Measurements from ENCODE around the gene POP4. TPM values are rescaled to one million over a fixed set of nuclear protein-coding genes. Genes with fewer than 3 reads are reported as not detected.

The POP4 gene
- total and polyA plus RNA-seq, 4 donors, result 46.6 to 82.5 (median 62.2) TPM

GRCh38 chr19:29636553-29637360 is 30.7 kb downstream of the POP4 start:
- WGBS, 2 donors, result 65 to 77% methylated on average over 12 of the region's 12 CpGs
- Histone ChIP-seq H3K9me3 (ENCODE audit: control insufficient read depth in 4 of 4, insufficient read depth in 3 of 4, low read length in 3 of 4) (no peaks in the 10 kb centered on the region), H3K27me3 (ENCODE audit: control insufficient read depth in 3 of 3, insufficient read depth in 3 of 3, low read length in 2 of 3) (peaks cover 0 to 3% (median 0%) of the 10 kb centered on the region in 3 donors), H3K27ac (ENCODE audit: low read depth in 1 of 2, low read length in 1 of 2) (no peak overlapping the region), H3K4me3 (no peak overlapping the region), H3K9ac (ENCODE audit: insufficient read depth in 1 of 2, low read length in 2 of 2) (no peak overlapping the region), H3K4me1 (ENCODE audit: control insufficient read depth in 5 of 5, insufficient read depth in 5 of 5, low read length in 5 of 5) (no peaks in the 10 kb centered on the region), H3K36me3 (ENCODE audit: control insufficient read depth in 4 of 4, insufficient read depth in 4 of 4, low read length in 4 of 4) (no peaks in the 10 kb centered on the region)
- DNase-seq (no peak), ATAC-seq (ENCODE audit: insufficient read depth, low FRiP score) (no peak)
- no peak for TF ChIP-seq CTCF (IDR thresholded peaks at IDR 0.05; ENCODE audit: control extremely low read depth, extremely low read depth)

DNA sequence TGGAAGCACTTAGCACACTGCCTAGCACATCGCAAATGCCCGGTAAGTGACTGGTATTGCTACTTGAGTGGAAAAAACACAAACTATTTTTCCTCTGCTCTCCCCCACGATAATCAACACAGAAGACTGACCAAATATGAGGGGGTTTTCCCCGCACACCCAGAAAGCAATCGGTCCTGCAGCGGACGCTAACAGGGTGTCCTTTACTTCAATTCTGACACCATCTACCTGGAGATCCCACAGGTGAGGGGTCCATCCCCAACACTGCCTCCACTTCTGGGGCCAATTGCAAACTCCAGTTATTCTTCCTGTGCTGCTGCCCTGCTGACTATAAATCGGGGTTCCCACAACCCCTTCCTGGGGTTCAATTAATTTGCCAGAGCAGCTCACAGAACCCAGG is 33.0 kb downstream of the POP4 start:
- H3K9me3 ChIP-seq (ENCODE audit: control insufficient read depth in 4 of 4, insufficient read depth in 3 of 4, low read length in 3 of 4), result no peaks in the 10 kb centered on the region
- 88 to 96% methylated on average over 8 of the region's 8 CpGs for WGBS, 2 donors
- no peak overlapping the region for H3K4me3 ChIP-seq
- peaks cover 0 to 3% (median 0%) of the 10 kb centered on the region in 3 donors for H3K27me3 ChIP-seq (ENCODE audit: control insufficient read depth in 3 of 3, insufficient read depth in 3 of 3, low read length in 2 of 3)
- ATAC-seq (ENCODE audit: insufficient read depth, low FRiP score) (no peak), DNase-seq (no peak)
- H3K27ac ChIP-seq (ENCODE audit: low read depth in 1 of 2, low read length in 1 of 2), result no peak overlapping the region
- no peak for TF ChIP-seq CTCF (IDR thresholded peaks at IDR 0.05; ENCODE audit: control extremely low read depth, extremely low read depth)
- no peaks in the 10 kb centered on the region for H3K36me3 ChIP-seq (ENCODE audit: control insufficient read depth in 4 of 4, insufficient read depth in 4 of 4, low read length in 4 of 4)
- no peaks in the 10 kb centered on the region for H3K4me1 ChIP-seq (ENCODE audit: control insufficient read depth in 5 of 5, insufficient read depth in 5 of 5, low read length in 5 of 5)
- no peak overlapping the region for H3K9ac ChIP-seq (ENCODE audit: insufficient read depth in 1 of 2, low read length in 2 of 2)

DNA sequence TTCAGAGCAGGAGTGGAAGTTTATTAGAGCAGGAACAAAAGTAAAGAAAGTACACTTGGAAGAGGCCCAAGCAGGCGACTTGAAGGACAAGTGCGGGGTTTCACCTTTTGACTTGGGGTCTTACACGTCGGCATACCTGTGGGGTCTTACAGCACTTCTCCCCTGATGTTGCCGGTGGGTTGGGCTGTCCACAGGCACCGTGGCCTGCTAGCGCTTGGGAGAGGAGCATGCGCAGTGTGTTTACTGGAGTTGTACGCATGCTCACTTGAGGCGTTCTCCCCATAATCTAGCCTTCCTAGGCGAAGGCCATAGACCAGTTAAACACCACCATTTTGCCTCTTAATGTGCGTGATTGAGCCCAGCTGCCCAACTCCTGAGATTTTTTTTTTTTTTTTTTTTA is 34.1 kb downstream of the POP4 start:
- Histone ChIP-seq H3K4me3 (no peak overlapping the region), H3K36me3 (ENCODE audit: control insufficient read depth in 4 of 4, insufficient read depth in 4 of 4, low read length in 4 of 4) (no peaks in the 10 kb centered on the region), H3K27ac (ENCODE audit: low read depth in 1 of 2, low read length in 1 of 2) (no peak overlapping the region), H3K9me3 (ENCODE audit: control insufficient read depth in 4 of 4, insufficient read depth in 3 of 4, low read length in 3 of 4) (no peaks in the 10 kb centered on the region), H3K4me1 (ENCODE audit: control insufficient read depth in 5 of 5, insufficient read depth in 5 of 5, low read length in 5 of 5) (peaks cover 0 to 2% (median 0%) of the 10 kb centered on the region in 5 donors), H3K9ac (ENCODE audit: insufficient read depth in 1 of 2, low read length in 2 of 2) (no peak overlapping the region), H3K27me3 (ENCODE audit: control insufficient read depth in 3 of 3, insufficient read depth in 3 of 3, low read length in 2 of 3) (peaks cover 0 to 2% (median 0%) of the 10 kb centered on the region in 3 donors)
- no peak for ATAC-seq (ENCODE audit: insufficient read depth, low FRiP score)
- 88 to 94% methylated on average over 12 of the region's 12 CpGs for WGBS, 2 donors
- TF ChIP-seq CTCF (IDR thresholded peaks at IDR 0.05; ENCODE audit: control extremely low read depth, extremely low read depth), result no peak
- DNase-seq, result no peak

Data from lung (tissue), 12 donors.